ENCODE measurements around the gene MZB1.

The MZB1 gene

DNA sequence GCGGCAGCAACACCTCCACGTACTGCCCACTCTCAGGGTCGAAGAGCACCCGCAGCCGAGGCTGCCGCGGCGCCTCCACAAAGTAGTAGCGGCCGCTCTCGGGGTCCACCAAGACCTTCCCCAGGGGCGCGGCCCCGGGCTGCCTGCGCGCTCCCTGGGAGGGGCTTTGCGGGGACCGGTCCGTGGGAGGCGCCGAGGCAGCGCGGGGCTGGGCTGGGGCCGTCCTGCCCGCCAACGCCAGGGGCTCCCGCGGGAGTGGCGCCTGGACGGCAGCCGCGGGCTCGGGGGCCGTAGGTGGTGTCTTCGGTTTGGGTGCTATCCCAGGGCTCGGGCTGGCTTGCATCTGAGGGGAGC lies 2.6 kb upstream of the MZB1 start:
- Histone ChIP-seq H3K36me3 (ENCODE audit: insufficient read depth, low read length) (peaks cover 57% of the 10 kb centered on the region), H3K4me3 (ENCODE audit: low read depth in 1 of 2, low read length in 2 of 2) (peak overlapping the region; percentile 65 to 75), H3K27ac (ENCODE audit: low read length) (peak overlapping the region; percentile 99), H3K9me3 (ENCODE audit: insufficient read depth, low read length, severe bottlenecking) (no peaks in the 10 kb centered on the region), H4K20me1 (ENCODE audit: insufficient read depth, low read length) (peaks cover 44% of the 10 kb centered on the region), H3K4me1 (ENCODE audit: insufficient read depth, low read length) (peaks cover 70% of the 10 kb centered on the region), H3K4me2 (ENCODE audit: insufficient read depth, low read length) (peak overlapping the region; percentile 96), H3K27me3 (ENCODE audit: insufficient read depth, low read length, poor library complexity) (no peaks in the 10 kb centered on the region), H2AFZ (ENCODE audit: low read depth, low read length) (peak overlapping the region; percentile 70), H3K9ac (ENCODE audit: low read depth, low read length) (peak overlapping the region; percentile 87), H3K79me2 (ENCODE audit: insufficient read depth, low read length) (peaks cover 87% of the 10 kb centered on the region)
- DNase-seq (no peak), ATAC-seq (ENCODE audit: insufficient read depth, low read depth) (peak; percentile 29)
- TF ChIP-seq CTCF (IDR thresholded peaks at IDR 0.05; ENCODE audit: borderline replicate concordance, extremely low read depth, low read length, poor library complexity, severe bottlenecking): no peak
- no peak for TF ChIP-seq EZH2 (IDR thresholded peaks at IDR 0.05; ENCODE audit: borderline replicate concordance, low read depth, low read length, severe bottlenecking)

DNA sequence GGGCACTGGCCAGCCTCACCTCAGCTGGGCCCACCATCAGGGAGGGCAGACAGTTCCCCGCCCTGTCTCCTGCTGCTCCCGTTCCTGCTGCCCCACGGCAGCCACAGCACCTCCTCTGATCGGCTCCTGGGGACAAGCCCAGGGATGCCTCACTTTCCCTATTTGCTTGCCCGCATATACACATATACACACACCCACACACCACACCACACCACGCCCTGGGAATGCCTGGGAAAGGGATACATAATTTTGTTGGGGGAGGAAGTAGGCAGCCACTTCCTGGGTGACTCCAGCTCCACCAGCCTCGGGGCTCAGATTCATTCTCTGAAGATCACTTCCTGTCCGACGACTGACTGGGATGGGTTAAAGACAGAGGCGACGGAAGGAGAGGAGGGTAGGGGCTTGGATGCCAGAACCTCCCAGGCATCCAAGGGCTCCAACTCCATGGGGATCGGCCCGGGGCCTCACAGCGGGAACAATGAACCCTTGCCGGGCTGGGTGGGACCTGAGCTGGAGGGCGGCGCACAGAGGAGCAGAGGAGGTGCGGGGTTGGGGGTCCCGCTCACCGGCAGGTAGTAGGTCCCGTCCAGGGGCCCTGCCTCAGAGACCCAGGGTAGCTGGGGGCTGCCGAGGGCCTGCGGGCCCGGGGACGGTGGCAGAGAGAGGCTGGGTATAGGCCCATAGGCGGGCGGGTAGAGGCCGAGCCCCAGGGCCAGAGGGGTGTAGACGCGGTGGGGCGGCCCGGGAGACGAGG lies 2.0 kb upstream of the MZB1 start:
- Histone ChIP-seq H3K4me3 (ENCODE audit: low read depth in 1 of 2, low read length in 2 of 2) (peak overlapping the region; percentile 65 to 75), H3K36me3 (ENCODE audit: insufficient read depth, low read length) (peaks cover 57% of the 10 kb centered on the region), H3K4me2 (ENCODE audit: insufficient read depth, low read length) (peak overlapping the region; percentile 96), H2AFZ (ENCODE audit: low read depth, low read length) (peak overlapping the region; percentile 70), H3K4me1 (ENCODE audit: insufficient read depth, low read length) (peaks cover 72% of the 10 kb centered on the region), H3K27ac (ENCODE audit: low read length) (peak overlapping the region; percentile 99), H3K79me2 (ENCODE audit: insufficient read depth, low read length) (peaks cover 92% of the 10 kb centered on the region), H3K9me3 (ENCODE audit: insufficient read depth, low read length, severe bottlenecking) (no peaks in the 10 kb centered on the region), H3K27me3 (ENCODE audit: insufficient read depth, low read length, poor library complexity) (no peaks in the 10 kb centered on the region), H4K20me1 (ENCODE audit: insufficient read depth, low read length) (peaks cover 44% of the 10 kb centered on the region), H3K9ac (ENCODE audit: low read depth, low read length) (peak overlapping the region; percentile 87)
- TF ChIP-seq EZH2 (IDR thresholded peaks at IDR 0.05; ENCODE audit: borderline replicate concordance, low read depth, low read length, severe bottlenecking): no peak
- no peak for TF ChIP-seq CTCF (IDR thresholded peaks at IDR 0.05; ENCODE audit: borderline replicate concordance, extremely low read depth, low read length, poor library complexity, severe bottlenecking)
- DNase-seq (peak; percentile 80), ATAC-seq (ENCODE audit: insufficient read depth, low read depth) (peak; percentile 12)

DNA sequence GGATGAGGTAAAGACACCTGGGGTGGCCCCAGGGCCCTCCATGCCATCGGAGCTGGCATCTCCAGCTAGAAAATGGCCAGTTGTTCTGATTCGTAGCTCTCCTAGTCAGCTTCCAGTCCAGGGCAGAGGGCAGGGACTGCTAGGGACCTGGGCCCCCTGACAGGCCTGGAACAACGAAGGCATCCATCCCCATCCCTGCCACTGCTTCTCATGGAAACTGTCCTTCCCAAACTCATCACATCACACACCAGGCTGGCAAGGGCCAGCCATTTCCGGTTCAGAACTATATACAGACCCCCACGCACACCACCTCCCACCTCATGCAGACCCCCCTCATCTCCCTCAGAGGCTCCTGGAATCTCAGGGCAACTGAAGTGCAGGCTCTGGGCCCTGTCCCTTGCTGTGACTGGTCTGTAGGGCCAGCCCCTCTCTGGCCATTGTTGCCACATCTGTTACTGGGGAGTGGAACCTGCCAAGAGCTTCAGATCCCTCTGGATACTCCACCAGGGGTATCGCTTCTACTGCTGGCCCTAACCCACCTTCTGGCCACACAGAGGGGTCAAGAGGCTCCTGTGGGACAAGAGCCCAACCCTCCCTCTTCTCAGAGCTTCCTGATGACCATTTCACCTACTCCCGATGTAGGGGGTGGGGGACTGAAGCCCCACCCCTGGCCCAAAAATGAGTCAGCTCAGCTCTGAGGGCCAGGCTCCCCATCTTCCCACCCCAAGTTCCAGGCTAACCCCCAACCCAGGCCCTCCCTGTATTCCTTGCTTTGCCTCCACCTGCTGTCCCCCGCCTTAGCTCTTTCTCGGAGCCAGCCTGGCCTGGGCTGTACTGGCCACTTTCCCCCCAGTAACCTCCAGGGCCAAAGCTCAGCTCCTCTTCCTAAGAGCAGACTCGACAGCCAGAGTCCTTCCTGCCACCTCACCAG lies 1.2 kb upstream of the MZB1 start:
- Histone ChIP-seq H2AFZ (ENCODE audit: low read depth, low read length) (peak overlapping the region; percentile 70), H3K4me1 (ENCODE audit: insufficient read depth, low read length) (peaks cover 78% of the 10 kb centered on the region), H3K9ac (ENCODE audit: low read depth, low read length) (peak overlapping the region; percentile 87), H3K27me3 (ENCODE audit: insufficient read depth, low read length, poor library complexity) (no peaks in the 10 kb centered on the region), H3K4me2 (ENCODE audit: insufficient read depth, low read length) (peak overlapping the region; percentile 96), H3K36me3 (ENCODE audit: insufficient read depth, low read length) (peaks cover 57% of the 10 kb centered on the region), H3K9me3 (ENCODE audit: insufficient read depth, low read length, severe bottlenecking) (no peaks in the 10 kb centered on the region), H3K27ac (ENCODE audit: low read length) (peak overlapping the region; percentile 99), H3K79me2 (ENCODE audit: insufficient read depth, low read length) (peaks cover 95% of the 10 kb centered on the region), H3K4me3 (ENCODE audit: low read depth in 1 of 2, low read length in 2 of 2) (peak overlapping the region; percentile 65 to 75), H4K20me1 (ENCODE audit: insufficient read depth, low read length) (peaks cover 42% of the 10 kb centered on the region)
- no peak for TF ChIP-seq EZH2 (IDR thresholded peaks at IDR 0.05; ENCODE audit: borderline replicate concordance, low read depth, low read length, severe bottlenecking)
- TF ChIP-seq CTCF (IDR thresholded peaks at IDR 0.05; ENCODE audit: borderline replicate concordance, extremely low read depth, low read length, poor library complexity, severe bottlenecking): no peak
- DNase-seq (no peak), ATAC-seq (ENCODE audit: insufficient read depth, low read depth) (no peak)

All from DND-41 (cell line).